ENCODE measurements around the gene RNGTT.

RNGTT gene

GRCh38 chr6:88575536-88575935, 387.9 kb downstream of the RNGTT start:
- DNase-seq, result no peak

GRCh38 chr6:88574651-88575050, 388.8 kb downstream of the RNGTT start:
- DNase-seq, result no peak

DNA sequence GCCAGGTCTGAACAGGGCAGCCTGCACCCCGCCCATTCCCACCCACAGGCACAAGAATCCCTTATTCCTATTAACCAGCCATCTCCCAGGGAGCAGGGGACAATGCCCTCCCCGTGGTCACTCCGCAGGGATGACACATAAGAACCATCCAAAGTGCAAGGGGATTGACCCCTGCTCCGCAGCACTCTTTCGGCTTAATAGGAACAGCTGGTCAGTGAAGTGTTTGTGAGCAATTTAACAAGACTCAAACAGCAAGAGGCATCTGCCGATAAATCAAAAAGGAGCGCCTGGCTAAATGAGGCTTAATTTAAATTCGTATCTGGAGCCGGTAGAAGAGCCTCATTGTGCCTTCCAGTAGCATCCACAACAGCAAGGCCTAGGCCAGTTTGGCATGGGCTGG, 389.4 kb downstream of the RNGTT start:
- no peak for DNase-seq

DNA sequence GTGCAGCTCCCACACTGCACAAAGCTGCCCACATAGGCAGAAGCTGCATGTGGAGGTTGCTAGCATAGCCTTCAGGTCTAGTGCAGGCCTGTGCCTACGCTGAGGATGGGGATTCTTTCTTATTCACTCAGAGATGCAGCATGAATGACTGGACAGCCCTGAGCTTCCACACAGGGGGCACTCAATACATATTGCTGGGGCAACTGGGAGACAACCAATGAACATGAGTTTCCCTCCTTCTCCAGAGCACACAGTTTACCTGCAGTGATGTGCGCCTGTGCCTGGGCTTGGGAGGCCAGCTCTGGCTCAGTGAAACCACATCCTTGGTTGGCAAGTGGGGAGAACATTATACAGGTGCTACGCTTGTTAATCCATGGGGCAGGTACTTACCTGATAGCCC, 389.9 kb downstream of the RNGTT start:
- no peak for DNase-seq

- DNase-seq, result no peak
These were observed 390.8 kb downstream of the RNGTT start for GRCh38 chr6:88572449-88573139.

- no peak for DNase-seq
These were observed 393.5 kb downstream of the RNGTT start for GRCh38 chr6:88569959-88570358.

GRCh38 chr6:88567696-88568095, 395.7 kb downstream of the RNGTT start:
- no peak for DNase-seq

DNA sequence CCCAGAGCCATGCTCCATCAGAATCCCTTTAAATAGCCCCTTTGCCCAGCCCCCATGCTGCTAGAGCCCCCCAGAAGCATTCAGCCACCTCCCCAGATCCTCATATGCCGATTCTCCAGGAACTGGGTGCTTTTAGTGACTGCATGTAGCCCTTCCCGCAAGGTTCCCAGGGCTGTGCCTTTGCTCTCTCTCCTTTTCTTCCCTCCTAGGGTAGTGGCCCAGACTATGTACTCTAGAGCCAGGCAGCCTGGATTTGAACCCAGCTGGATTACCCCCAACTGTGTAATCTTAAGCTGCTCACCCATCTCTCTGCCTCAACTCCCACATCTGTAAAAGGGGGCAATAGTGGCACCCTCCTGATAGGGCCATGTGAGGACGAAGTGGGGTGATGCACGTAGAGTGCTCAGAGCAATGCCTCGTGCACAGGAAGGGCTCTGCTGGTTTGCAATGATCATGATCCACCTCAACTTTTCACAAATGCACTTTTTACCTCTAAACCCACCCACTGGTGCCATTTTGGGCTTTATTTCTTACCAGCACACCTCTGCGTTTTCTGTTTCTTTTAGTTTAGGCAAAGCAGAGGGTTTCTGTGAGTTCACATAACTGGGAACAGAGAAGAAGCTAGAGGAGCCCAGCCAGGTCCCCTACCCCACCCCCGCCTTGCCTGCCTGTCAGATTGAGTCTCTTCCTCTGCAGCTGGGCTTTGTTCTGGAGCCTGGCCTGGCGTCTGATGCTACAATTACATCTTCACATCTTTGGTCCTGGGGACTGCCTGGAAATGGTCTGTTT, 396.5 kb downstream of the RNGTT start:
- no peak for DNase-seq

GRCh38 chr6:88565836-88566235, 397.6 kb downstream of the RNGTT start:
- DNase-seq, result no peak

- DNase-seq, result no peak
These were observed 398.0 kb downstream of the RNGTT start for GRCh38 chr6:88565409-88565811.

DNA sequence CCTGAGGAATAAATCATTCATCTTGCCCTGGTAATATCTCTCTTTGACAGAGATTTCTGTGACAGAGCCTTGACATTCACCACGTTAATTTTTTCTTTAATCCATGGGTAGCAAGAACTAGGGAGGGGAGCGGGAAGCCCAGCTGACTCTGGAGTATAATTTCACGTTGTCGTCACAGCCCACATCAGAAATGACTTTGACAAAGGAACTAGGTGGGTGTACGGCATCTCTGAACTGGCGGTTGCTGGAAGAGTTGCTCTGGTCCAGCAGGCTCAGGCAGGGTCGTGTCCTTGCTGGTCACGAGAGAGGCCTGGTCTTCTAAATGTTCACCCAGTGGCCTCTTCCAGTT, 400.2 kb downstream of the RNGTT start:
- DNase-seq, result no peak

DNA sequence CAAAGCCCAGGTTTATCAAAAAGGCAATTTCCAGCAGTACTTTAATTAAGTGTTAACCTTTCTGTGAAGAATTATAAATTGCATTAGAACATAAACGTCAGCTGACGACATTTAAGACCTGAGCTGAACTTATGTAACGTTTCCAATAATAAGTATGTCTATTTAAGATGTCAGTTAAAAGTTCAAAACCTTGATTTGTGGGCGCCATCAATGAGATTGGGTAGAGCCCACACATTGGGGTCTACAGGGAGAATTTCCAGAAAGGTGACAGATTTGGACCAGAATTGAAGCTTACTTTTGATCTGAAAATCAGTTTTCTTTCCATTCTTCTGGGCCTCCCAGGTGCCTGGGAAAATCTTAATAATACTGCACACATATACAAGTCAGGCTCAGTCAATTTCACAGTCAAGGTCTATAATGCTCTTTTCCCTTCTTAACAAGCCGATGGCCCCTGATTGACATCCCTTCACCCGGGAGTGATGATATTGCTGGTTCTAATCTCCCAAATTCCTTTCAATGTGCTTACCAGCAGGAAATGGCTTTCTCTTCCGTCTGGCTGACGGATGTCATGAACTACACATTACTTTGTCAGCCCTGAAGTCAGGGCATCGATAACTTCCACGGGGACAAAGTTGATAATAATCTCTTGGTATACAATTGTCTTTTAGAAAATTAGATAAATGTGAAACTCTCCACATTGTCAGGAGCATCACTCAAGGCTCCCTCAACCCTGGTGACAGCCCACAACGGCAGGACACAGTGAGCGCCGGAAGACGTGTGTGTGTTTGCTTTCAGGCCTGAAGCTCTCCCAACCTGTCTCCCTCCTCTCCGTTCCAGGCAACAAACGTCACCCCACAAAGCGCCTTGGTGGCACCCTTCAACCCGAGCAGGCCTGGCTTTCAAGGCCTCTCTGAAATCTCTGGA, 400.8 kb downstream of the RNGTT start:
- no peak for DNase-seq

DNA sequence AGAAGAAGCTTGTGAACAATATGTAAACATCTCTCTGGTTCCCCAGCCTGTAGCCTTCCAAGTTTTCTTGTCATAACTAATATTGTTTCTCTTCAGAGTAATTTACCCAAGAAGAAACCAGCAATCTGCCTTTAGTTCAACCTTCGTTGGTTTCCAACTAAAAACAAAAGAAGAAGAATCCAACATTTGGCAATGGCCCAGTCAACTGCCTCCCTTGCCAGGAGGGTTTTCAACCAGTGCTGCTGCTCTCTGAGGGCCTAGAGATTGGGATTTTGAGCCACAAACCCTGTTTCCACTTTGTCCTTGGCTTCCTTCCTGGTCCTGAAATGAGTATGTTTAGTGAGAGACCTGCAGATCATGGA, 401.5 kb downstream of the RNGTT start:
- no peak for DNase-seq

DNA sequence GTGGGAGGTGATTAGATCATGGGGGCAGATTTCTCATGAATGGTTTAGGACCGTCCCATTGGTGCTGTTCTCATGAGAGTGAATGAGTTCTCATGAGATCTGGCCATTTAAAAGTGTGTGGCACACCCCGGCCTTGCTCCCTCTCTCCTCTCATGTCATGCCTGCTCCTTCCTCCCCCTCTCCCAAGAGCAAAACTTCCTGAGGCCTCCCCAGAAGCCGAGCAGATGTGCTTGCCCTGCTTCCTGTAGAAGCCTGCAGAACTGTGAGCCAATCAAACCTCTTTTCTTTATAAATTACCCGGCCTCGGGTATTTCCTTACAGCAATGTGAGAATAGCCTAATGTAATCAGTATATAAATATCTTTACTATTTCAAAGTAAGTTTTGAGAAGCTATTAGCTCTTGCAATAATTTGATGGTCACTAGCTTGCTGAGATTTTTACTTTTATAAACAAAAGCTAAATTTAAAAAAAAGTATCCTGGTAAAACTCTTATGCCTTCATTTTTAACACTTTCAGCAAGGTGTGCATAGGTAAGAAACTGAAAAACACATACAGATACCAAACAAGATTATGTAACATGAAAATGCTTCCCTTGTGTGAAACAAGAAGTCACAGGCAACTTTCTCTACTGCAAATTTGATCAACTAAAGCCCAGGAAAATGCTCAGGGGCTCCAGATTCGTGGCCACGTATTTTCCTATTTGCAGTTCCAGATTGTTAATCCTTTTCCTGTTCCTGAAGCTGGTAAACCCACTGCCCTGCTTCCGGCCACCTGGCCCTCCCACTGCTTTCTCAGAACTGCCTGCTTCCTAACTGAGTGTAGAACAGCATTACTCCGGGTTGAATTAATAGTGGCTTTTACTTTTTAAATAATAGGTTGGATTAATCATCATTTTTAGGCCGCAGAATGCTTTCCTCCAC, 402.1 kb downstream of the RNGTT start:
- no peak for DNase-seq

All from DMS 273 treated with DMSO at 0.1 percent for 48 hours (cell line).